MCF 10A (cell line): ENCODE measurements around the gene UBE2E1. TPM values are rescaled to one million over a fixed set of nuclear protein-coding genes. Genes with fewer than 3 reads are reported as not detected.

ENCODE experiments used
- BruUV-seq: library from RNA; stranded (reverse); fragments of 400-500 nt; replicated peaks from 2 replicates; lab custom pipeline; 2021; lab: Mats Ljungman, UMichigan
- CTCF ChIA-PET: fragments of 300-600 bp; sonication (Branson Sonifier 250); formaldehyde crosslinking; extraction: SDS; loops from one replicate; lab custom pipeline; 2021; ENCODE audit warnings: antibody characterized with exemption, inconsistent platforms; lab: Yijun Ruan, JAX
- POLR2A ChIA-PET: fragments of 300-600, 350-650 bp; sonication (Branson Sonifier 250); formaldehyde crosslinking; extraction: SDS; loops from one replicate; lab custom pipeline; 2020; ENCODE audit warnings: antibody characterized with exemption, inconsistent platforms; lab: Yijun Ruan, JAX
- DNase-seq: peaks from one replicate; pipeline ENCODE4 v3.0.0-alpha.2; 2018; ENCODE audit not compliant: unreplicated experiment
- H3K27ac Mint-ChIP-seq: one replicate; pipeline ENCODE4 v1.8.0; 2022; ENCODE audit warnings: mild to moderate bottlenecking, low read depth, mixed read lengths; ENCODE audit not compliant: unreplicated experiment
- H3K27me3 Mint-ChIP-seq: one replicate; pipeline ENCODE4 v1.8.0; 2022; ENCODE audit warnings: mixed read lengths; ENCODE audit not compliant: insufficient read depth, unreplicated experiment
- H3K36me3 Mint-ChIP-seq: one replicate; pipeline ENCODE4 v1.8.0; 2022; ENCODE audit warnings: mild to moderate bottlenecking, moderate library complexity, mixed read lengths; ENCODE audit not compliant: insufficient read depth, unreplicated experiment
- H3K4me1 Mint-ChIP-seq: one replicate; pipeline ENCODE4 v1.8.0; 2022; ENCODE audit warnings: mixed read lengths; ENCODE audit not compliant: insufficient read depth, unreplicated experiment
- H3K4me3 Mint-ChIP-seq: one replicate; pipeline ENCODE4 v1.8.0; 2022; ENCODE audit warnings: mild to moderate bottlenecking, moderate library complexity, mixed read lengths; ENCODE audit not compliant: unreplicated experiment
- H3K9me3 Mint-ChIP-seq: one replicate; pipeline ENCODE4 v1.8.0; 2022; ENCODE audit warnings: mixed read lengths; ENCODE audit not compliant: unreplicated experiment
- CTCF ChIP-seq: fragments of 200-600 bp; IDR thresholded peaks from one replicate; pipeline ENCODE4 v1.8.0; 2022; ENCODE audit warnings: antibody characterized with exemption, mild to moderate bottlenecking; ENCODE audit not compliant: unreplicated experiment
- intact Hi-C: fragments of 100-400 bp; cut with micrococcal nuclease; formaldehyde crosslinking; loops from 2 replicates; pipeline ENCODE4 v1.14.1; 2022
- total RNA-seq: library from RNA; stranded (reverse); gene quantifications from 2 replicates; pipeline ENCODE4 v1.2.3, GENCODE V29; 2022

The UBE2E1 gene
- total RNA-seq, 1 experiment from 2014 or later, result 128 TPM

DNA sequence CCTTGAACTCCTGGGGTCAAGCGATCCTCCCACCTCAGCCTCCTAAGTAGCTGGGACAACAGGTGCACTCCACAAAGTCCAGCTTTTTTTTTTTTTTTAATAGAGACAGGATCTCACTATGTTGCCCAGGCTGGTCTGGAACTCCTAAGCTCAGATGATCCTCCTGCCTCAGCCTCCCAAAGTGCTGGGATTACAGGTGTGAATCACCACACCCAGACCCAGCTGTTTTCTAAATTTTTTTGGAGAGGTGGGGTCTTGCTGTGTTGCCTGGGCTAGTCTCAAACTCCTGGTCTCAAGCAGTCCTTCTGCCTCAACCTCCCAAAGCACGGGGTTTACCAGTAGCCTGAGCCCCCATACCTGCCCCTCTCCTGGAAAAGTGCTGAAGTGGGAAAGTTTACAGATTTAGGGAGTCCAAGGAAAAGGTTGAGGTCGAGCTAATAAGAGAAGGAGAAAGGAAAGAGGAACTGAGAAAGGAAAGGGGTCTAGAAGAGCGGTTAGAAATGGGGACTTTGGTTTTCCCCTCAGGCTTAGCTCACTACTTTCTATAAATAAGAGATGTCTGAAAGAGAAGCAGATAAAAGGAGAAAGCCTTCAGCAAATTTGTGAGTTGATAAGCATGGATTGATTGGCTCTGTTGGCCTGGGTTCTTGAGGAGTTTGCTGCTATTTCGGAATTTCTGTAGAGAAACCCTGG lies 23.6 kb downstream of the UBE2E1 start:
- Mint-ChIP-seq H3K27me3 (no peaks in the 10 kb centered on the region), H3K27ac (peak overlapping the region; percentile 35), H3K9me3 (no peaks in the 10 kb centered on the region), H3K4me3 (no peak overlapping the region), H3K4me1 (peaks cover 30% of the 10 kb centered on the region), H3K36me3 (peaks cover 31% of the 10 kb centered on the region)
- ChIA-PET CTCF (interaction anchor here (0.6 kb wide), 1 partner anchor 770 kb away, joined by 3 read pairs; no protein-coding TSS in a partner anchor), POLR2A (interaction anchor here (0.6 to 1.5 kb wide), 3 partner anchors 18 to 792 kb away, joined by 4 read pairs; no protein-coding TSS in a partner anchor)
- no peak for DNase-seq
- intact Hi-C loops, result no loop called here
- no TSS peak for BruUV-seq
- TF ChIP-seq CTCF, result no peak

GRCh38 chr3:23830869-23831484 lies 25.2 kb downstream of the UBE2E1 start:
- H3K4me1 Mint-ChIP-seq, result peaks cover 24% of the 10 kb centered on the region
- H3K27me3 Mint-ChIP-seq, result no peaks in the 10 kb centered on the region
- TF ChIP-seq CTCF, result no peak
- BruUV-seq, result no TSS peak
- no peak overlapping the region for H3K4me3 Mint-ChIP-seq
- H3K36me3 Mint-ChIP-seq, result peaks cover 30% of the 10 kb centered on the region
- intact Hi-C loops, result no loop called here
- H3K9me3 Mint-ChIP-seq, result no peaks in the 10 kb centered on the region
- ChIA-PET CTCF (interaction anchor here (0.6 to 1.4 kb wide), 6 partner anchors 9 to 1207 kb away, joined by 3 to 5 read pairs (median 3); no protein-coding TSS in a partner anchor), POLR2A (interaction anchor here (0.8 to 1.4 kb wide), 4 partner anchors 10 to 683 kb away, joined by 3 to 4 read pairs (median 4); partner anchors contain the start of genes NKIRAS1 and RPL15)
- peak; percentile 65 for DNase-seq
- H3K27ac Mint-ChIP-seq, result no peak overlapping the region

DNA sequence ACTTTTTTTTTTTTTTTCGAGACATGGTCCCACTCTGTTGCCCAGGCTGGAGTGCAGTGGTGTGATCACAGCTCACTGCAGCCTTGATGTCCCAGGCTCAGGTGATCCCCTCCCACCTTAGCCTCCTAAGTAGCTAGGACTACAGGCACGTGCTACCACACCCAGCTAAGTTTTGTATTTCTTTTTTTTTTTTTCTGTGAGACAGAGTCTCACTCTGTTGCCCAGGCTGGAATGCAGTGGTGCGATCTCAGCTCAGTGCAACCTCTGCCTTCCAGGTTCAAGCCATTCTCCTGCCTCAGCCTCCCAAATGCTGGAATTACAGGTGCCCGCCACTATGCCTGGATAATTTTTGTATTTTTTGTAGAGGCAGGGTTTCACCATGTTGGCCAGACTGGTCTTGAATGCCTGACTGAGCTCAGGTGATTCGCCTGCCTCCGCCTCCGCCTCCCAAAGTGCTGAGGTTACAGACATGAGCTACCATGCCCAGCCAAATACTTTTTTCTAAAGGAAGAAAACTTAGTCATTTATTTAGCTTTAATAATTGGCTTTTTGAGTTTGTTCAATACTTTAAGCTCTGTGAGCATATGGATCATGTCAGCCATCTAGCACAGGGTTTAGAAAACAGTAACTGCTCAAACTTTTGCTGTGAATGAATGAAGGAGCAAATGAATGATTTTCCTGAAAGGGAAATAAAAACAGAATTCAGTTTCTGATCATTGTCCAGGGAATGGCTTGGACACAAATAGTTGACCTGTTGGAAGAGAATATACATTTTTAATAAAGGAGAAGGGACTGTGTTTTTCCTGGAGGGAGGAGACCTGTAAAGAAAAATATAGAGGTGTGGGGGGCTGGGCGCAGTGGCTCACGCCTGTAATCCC lies 26.0 kb downstream of the UBE2E1 start:
- CTCF ChIA-PET, result interaction anchor here (0.6 to 1.4 kb wide), 7 partner anchors 12 to 1206 kb away, joined by 3 to 6 read pairs (median 4); no protein-coding TSS in a partner anchor
- H3K36me3 Mint-ChIP-seq, result peaks cover 26% of the 10 kb centered on the region

More for the DNA sequence above, 26.0 kb downstream of the UBE2E1 start:
- no peaks in the 10 kb centered on the region for H3K9me3 Mint-ChIP-seq
- DNase-seq, result no peak
- H3K27me3 Mint-ChIP-seq, result no peaks in the 10 kb centered on the region
- no peak overlapping the region for H3K27ac Mint-ChIP-seq
- no peak overlapping the region for H3K4me3 Mint-ChIP-seq
- TF ChIP-seq CTCF, result no peak
- POLR2A ChIA-PET, result interaction anchor here (0.6 to 1.1 kb wide), 4 partner anchors 20 to 126 kb away, joined by 3 to 4 read pairs (median 4); partner anchors contain the start of genes NKIRAS1 and RPL15
- BruUV-seq, result no TSS peak
- intact Hi-C loops, result no loop called here
- peaks cover 28% of the 10 kb centered on the region for H3K4me1 Mint-ChIP-seq
